Measurements from ENCODE around the gene TMEM235. TPM values are rescaled to one million over a fixed set of nuclear protein-coding genes. Genes with fewer than 3 reads are reported as not detected.

Gene TMEM235
- total and polyA plus RNA-seq, 9 of the 15 experiments (the other 6 are each of a cell fraction or from before 2014, with no cell fraction given), result not detected

- FAIRE-seq, result no peak
- Histone ChIP-seq H2AFZ (ENCODE audit: low read depth, low read length) (peak overlapping the region; percentile 72), H3K9ac (ENCODE audit: insufficient read depth in 1 of 2, low read depth in 2 of 2, low read length in 2 of 2) (peak overlapping the region; percentile 73 to 86), H3K79me2 (ENCODE audit: control insufficient read depth, insufficient read depth, low read length) (peaks cover 8% of the 10 kb centered on the region; the same call in 1 of the 3 replicates), H4K20me1 (replicated peaks; ENCODE audit: control insufficient read depth, insufficient read depth, low read length) (no peaks in the 10 kb centered on the region), H3K27me3 (ENCODE audit: control insufficient read depth in 2 of 2, insufficient read depth in 2 of 2, low read length in 2 of 2) (no peaks in the 10 kb centered on the region), H3K4me3 (peak overlapping the region; percentile 18; the same call in 1 of the 2 replicates), H3K4me2 (ENCODE audit: insufficient read depth, low read length) (peak overlapping the region; percentile 68), H3K36me3 (ENCODE audit: control insufficient read depth, insufficient read depth, low read length) (no peaks in the 10 kb centered on the region), H3K9me1 (ENCODE audit: control insufficient read depth, insufficient read depth, low read length) (no peaks in the 10 kb centered on the region), H3K27ac (ENCODE audit: extremely low read depth, low read depth, low read length) (peak overlapping the region; percentile 94), H3K4me1 (replicated peaks in 1 of 2; ENCODE audit: control insufficient read depth in 2 of 2, insufficient read depth in 2 of 2, low read length in 2 of 2) (peaks cover 67 to 79% of the 10 kb centered on the region in 2 experiments), H3K9me3 (replicated peaks; ENCODE audit: control insufficient read depth, insufficient read depth, low read depth, low read length) (no peaks in the 10 kb centered on the region)
- no TSS peak for BruUV-seq (replicated peaks)
- no peak for DNase-seq (ENCODE audit: extremely low read depth in 1 of 4, low spot score in 3 of 4)
- POLR2A ChIA-PET, result interaction anchor here (0.5 to 1.6 kb wide), 7 partner anchors 9 to 66 kb away, joined by 3 to 5 read pairs (median 3); no protein-coding TSS in a partner anchor
- CTCF ChIA-PET (ENCODE audit: low intra/inter-chr PET ratio), result interaction anchor here (1.0 kb wide), 1 partner anchor 10 kb away, joined by 3 read pairs; no protein-coding TSS in a partner anchor
- intact Hi-C loops (cut with micrococcal nuclease) (no loop called here), in situ Hi-C loops (cut with MboI) (no loop called here)
- WGBS (ENCODE audit: insufficient coverage, low coverage, missing lambda C conversion rate), result 71% methylated on average over 9 of the region's 9 CpGs
- peak; percentile 1; the same call in 2 of the 3 replicates for ATAC-seq
- TF ChIP-seq ZNF311 (CRISPR knock-in tag; IDR thresholded peaks at IDR 0.05) (peak; percentile 18; the same call in 1 of the 2 replicates), TRIM24 (IDR thresholded peaks at IDR 0.05) (no peak), SMARCC2 (IDR thresholded peaks at IDR 0.05; ENCODE audit: low read depth) (no peak), ZNF668 (CRISPR knock-in tag; IDR thresholded peaks at IDR 0.05) (no peak), ZNF830 (CRISPR knock-in tag; IDR thresholded peaks at IDR 0.05) (no peak), ZNF589 (CRISPR knock-in tag; IDR thresholded peaks at IDR 0.05; ENCODE audit: low read depth) (0 out of 2 replicates have a peak, but pooled peaks have one; percentile 8), NFRKB (IDR thresholded peaks at IDR 0.05; ENCODE audit: low read depth) (0 out of 2 replicates have a peak, but pooled peaks have one; percentile 61), PRPF4 (IDR thresholded peaks at IDR 0.05; ENCODE audit: insufficient read depth, low read depth, low read length, poor library complexity, severe bottlenecking) (no peak), SMAD4 (CRISPR knock-in tag; conservative IDR thresholded peaks at IDR 0.05) (no peak), ZKSCAN8 (CRISPR knock-in tag; IDR thresholded peaks at IDR 0.05) (peak; percentile 47), MXD1 (CRISPR knock-in tag; IDR thresholded peaks at IDR 0.05; ENCODE audit: borderline replicate concordance, poor library complexity, severe bottlenecking) (no peak), CREB5 (CRISPR knock-in tag; IDR thresholded peaks at IDR 0.05) (no peak), PURB (CRISPR knock-in tag; IDR thresholded peaks at IDR 0.05; ENCODE audit: low read depth) (no peak), ZNF354B (CRISPR knock-in tag; IDR thresholded peaks at IDR 0.05) (no peak), BCL6 (CRISPR knock-in tag; IDR thresholded peaks at IDR 0.05) (no peak)
- TF ChIP-seq, protein P1, sequence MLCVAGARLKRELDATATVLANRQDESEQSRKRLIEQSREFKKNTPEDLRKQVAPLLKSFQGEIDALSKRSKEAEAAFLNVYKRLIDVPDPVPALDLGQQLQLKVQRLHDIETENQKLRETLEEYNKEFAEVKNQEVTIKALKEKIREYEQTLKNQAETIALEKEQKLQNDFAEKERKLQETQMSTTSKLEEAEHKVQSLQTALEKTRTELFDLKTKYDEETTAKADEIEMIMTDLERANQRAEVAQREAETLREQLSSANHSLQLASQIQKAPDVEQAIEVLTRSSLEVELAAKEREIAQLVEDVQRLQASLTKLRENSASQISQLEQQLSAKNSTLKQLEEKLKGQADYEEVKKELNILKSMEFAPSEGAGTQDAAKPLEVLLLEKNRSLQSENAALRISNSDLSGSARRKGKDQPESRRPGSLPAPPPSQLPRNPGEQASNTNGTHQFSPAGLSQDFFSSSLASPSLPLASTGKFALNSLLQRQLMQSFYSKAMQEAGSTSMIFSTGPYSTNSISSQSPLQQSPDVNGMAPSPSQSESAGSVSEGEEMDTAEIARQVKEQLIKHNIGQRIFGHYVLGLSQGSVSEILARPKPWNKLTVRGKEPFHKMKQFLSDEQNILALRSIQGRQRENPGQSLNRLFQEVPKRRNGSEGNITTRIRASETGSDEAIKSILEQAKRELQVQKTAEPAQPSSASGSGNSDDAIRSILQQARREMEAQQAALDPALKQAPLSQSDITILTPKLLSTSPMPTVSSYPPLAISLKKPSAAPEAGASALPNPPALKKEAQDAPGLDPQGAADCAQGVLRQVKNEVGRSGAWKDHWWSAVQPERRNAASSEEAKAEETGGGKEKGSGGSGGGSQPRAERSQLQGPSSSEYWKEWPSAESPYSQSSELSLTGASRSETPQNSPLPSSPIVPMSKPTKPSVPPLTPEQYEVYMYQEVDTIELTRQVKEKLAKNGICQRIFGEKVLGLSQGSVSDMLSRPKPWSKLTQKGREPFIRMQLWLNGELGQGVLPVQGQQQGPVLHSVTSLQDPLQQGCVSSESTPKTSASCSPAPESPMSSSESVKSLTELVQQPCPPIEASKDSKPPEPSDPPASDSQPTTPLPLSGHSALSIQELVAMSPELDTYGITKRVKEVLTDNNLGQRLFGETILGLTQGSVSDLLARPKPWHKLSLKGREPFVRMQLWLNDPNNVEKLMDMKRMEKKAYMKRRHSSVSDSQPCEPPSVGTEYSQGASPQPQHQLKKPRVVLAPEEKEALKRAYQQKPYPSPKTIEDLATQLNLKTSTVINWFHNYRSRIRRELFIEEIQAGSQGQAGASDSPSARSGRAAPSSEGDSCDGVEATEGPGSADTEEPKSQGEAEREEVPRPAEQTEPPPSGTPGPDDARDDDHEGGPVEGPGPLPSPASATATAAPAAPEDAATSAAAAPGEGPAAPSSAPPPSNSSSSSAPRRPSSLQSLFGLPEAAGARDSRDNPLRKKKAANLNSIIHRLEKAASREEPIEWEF (CRISPR knock-in tag; IDR thresholded peaks at IDR 0.05), result no peak
Observed at GRCh38 chr17:78263736-78264340, 32.4 kb downstream of the TMEM235 start.
